ENCODE results near the gene TMF1.

DNA sequence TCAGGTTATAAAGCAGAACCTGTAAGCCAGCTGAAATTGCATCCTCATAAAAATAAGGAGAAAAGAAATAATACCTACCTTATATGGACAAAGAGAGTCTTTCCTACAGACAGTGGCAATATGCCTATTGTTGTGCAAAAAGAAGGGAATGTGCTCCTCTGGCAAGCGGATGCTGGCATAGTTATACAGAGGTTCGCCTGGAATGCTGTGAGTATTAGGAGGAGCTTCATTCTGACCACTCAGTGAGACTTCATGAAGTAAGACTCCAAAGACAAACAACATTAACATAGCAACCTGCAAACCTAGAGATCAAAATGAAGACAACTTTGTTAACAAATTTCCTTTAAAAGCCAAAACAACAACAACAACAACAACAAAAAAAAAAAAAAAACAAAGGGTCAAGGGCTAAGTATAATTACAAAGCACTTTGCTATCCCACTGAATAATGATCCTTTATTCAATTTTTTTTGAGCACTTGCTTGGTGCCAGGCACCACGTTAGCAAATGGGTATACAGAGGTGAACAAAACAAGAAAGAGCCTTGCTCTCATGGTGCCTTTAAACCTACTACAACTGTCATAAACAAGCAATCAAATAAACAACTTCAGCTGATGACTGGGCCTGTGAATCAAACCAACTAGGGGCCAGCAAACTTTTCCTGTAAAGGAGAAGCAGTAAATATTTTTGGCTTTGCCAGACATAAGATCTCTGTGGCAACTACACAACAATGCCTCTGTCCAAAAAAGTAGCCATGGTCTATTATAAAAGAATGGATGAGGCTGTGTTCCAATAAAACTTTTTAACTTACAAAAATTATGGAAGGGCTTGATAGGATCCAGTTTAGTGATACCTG is 42.3 kb downstream of the TMF1 start:
- TF ChIP-seq POLR2A (IDR thresholded peaks at IDR 0.05; ENCODE audit: low read depth, low read length) (no peak), POU2F2 (IDR thresholded peaks at IDR 0.05; ENCODE audit: low read depth, low read length) (no peak), PAX5 (IDR thresholded peaks at IDR 0.05; ENCODE audit: insufficient read depth, low read length, severe bottlenecking) (no peak), TAF1 (IDR thresholded peaks at IDR 0.05; ENCODE audit: low read depth, low read length) (no peak), POLR2AphosphoS5 (IDR thresholded peaks at IDR 0.05; ENCODE audit: low read depth, low read length) (no peak)
